HG02884 (cell line): Measurements from ENCODE around the gene MTAP.
A peak's percentile ranks its signal among the peaks of the same experiment; 100 is the strongest.
"Not testable (repeated sequence)": the region's sequence is repeated elsewhere in the genome, so short reads cannot be mapped to it uniquely, and the experiment has no call there.

Experiments used
- ATAC-seq: cut with Tn5 transposase; IDR thresholded peaks from one replicate; pipeline ENCODE4 v1.9.1; 2021; ENCODE audit warnings: mild to moderate bottlenecking, moderate library complexity; ENCODE audit not compliant: unreplicated experiment

MTAP gene

DNA sequence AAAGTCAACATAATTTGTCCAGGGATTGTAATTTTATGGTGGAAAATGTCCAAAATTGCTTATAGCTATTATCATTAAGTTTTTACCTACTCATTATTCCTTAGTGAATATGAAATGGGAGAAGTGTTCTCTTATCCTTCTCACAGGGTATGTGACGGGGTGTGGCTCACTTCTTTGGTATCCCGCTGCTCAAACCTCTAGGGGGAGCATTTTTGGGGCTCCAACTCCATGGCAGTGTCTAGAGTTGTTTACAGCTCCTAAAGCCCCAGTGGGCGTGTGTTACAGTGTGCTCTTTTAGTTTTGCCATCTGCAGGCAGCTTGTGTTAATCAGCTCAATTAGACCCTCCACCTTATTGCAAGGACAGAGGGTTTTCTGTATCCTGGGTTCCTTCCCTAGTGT, 102.3 kb downstream of the MTAP start:
- ATAC-seq = no peak

DNA sequence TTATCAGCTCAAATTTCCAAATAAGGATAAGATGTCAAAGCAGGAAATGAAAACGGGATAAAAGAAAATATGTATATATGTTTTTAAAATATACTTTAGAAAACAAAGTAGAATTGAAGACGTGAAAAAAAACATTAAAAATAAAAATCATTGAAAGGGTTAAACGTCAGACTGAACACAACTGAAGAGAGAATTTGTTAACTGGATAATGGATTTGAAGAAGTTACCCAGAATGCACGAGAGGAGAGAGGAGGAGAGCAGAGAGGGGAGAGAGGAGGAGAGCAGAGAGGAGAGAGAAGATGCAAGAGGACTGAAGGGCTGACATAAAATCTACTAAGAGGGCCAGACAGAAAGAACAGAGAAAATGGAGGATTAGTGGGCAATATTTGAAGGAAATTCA, 103.8 kb downstream of the MTAP start:
- no peak for ATAC-seq

DNA sequence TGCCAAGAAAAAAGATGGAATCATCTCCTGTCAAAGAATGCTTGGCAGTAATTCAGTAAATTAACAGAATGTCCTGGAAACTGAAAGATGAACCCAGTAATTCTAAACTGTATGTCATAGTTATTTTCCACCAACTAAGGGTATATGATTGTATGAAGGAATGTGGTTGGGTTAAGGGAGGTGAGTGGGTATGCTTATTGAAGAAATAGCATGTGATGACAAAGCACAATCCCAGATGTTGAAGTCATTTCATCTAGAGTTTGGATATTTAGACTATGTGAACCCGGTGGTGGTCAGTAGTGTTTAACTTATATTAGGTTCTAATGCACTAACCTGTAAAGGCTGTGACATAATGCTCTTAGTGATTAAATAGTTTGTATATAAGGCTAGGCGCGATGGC, 104.4 kb downstream of the MTAP start:
- ATAC-seq = no peak

DNA sequence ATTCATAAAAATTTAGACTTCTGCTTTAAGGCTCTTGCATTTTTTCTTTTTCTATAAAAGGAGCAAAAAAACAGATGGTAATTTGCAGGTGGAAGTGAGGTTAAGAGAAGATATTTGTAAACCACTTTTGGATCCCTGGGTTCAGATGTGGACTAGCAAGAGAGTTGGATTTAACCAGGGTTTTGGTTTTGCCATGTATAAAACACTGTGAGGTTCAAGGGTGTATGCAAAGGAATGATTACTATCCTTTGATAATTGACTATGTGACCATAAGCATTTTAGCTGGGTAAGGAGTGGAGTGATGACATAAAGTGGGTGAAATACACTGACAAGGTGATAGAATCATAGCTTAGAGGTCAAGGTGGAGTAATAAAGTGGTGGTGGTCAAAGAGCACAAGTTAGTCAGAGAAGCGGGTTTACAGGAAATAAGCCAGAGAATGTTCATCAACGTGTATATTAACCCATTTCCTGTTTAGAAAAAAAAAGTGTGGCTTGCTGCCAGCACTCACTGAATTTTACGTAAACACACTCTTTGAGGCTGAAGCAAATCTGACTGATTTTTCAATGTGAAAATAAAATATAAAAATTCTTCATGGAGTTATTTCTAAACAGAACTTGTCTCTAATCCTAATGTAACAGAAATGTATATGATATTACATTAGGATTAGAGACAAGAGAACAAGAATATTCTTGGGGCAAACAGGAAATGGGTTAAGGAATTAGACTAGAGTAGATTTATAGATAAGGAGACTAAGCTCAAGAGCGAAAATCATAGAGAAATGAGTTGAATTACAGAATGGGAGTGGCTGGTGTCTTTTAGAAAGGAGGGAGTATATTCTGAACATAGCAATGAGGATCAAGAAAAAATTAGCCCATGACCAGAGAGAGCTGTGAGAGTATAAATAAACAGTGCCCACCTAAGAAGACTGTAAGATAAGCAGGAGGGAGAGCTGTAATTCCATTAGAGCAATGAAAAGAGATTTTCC, 117.2 kb downstream of the MTAP start:
- ATAC-seq = peak; percentile 65

DNA sequence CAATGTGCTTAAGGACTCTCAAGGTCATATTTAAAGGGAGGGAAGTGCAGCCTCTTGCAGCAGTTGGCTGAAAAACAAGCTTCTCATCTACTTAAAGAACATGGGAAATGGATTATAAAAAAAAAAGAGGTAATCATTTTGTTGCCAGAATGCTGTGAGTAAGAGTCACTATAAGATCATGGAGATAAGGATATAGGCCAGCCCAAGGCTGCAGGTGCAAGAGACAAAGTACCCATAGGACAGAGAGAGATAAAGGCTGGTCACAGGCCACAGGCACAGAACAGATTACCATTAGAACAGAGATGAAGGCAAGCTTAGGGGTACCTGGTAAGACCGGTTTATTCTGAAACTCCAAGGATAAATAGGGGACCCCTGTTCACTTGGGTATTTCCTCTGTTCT, 121.3 kb downstream of the MTAP start:
- ATAC-seq = no peak

DNA sequence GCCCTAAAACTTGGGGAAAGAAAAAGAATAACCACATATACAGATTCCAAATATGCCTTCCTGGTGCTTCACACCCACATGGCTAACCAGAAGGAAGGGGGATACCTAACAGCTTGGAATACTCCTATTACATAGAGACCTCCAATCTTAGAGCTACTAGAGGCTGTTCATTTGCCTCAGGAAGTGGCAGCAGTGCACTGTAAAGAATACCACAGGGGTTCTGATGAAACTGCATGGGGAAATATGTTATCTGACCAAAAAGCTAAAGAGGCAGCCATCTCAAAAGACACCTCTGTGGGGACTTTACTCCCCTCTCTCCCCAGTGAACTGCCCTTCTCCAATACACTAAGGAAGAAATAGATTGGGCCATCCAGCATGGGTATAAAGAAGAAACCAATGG, 125.3 kb downstream of the MTAP start:
- ATAC-seq = no peak

DNA sequence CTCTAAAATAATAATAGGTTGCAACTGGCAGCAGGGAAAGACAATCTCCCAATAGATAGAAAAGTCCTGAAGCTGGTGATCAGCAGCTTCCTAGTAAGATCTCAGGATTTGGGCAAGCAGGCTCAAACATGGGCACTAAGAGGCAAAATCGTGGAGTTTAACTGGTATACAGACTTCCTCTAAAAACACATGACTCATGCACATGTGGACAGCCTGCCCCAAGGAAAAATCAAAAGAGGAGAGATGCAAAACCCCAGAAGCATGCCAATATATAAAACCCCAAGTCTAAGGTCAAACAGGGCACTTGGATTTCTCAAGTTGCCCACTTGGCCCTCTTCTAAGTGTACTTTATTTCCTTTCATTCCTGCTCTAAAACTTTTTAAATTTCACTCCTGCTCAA, 129.0 kb downstream of the MTAP start:
- no peak for ATAC-seq

DNA sequence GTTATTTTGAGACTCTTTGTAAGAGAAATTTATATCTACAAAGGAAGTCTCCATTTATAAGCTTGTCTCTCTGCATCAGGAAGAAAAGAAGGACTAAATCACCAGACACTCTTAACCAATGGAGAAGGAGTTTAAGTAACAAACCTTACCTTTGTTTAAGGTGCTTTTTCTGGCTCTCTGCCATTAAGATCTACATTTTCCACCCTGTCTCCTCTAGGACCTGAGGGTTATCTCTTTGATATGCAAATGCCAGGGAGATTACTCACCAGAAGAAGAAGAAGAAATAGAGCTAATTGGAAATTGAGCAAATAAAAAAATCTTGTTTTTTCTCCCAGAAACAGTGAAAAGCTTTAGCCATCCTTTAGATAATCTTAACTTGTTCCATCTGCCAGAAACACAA, 130.8 kb downstream of the MTAP start:
- ATAC-seq = no peak

DNA sequence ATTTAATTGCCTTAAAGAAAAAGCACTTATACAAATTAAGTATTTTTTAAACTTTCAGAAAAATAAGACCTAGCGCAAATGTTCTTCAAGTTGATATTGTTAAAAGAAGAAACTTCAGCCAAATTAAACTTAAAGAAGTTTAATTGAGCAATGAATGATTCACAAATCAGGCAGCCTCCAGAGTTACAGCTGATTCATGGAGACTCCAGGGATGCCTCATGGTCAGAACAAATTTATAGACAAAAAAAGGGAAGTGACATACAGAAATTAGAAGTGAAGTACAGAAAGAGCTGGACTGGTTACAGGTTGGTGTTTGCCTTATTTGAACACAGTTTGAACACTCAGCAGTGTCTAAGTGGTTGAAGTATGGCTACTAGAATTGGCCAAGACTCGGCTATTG, 131.4 kb downstream of the MTAP start:
- no peak for ATAC-seq

DNA sequence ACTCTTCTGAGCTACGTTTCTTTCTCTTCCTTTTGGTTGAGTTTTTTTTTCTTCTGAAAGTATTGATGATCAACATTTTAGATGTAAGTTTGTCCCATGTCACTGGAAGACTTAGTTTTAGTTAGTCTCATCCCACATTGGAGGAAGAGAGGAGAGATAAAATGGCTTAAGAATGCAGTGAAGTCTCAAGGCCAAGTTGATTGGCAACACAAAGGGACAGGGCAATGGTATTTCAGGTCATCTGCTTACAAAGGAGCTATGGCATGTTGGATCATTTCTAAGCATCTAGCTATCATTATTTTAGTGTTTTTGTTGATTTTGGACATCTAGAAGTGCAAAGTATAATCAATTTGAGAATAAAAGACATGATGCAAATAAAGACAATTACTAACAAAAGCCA, 133.2 kb downstream of the MTAP start:
- ATAC-seq = no peak

DNA sequence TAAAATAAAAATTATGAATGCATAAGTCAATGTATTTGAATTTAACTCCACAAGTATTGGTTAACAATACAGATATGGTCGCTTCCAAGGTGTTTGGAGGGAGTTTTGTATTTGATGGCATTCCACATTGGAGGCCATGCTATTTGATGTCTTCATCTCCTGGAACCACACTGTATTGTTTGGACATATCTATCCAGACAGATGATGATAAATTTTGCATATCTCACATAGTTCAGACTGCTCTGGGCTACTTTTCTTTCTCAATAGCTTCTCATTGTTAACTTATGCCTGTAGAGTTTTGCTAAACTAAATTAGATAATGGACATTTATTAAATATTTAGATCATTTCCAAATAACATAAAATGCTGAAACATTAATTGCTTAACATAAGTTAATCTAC, 133.7 kb downstream of the MTAP start:
- no peak for ATAC-seq

DNA sequence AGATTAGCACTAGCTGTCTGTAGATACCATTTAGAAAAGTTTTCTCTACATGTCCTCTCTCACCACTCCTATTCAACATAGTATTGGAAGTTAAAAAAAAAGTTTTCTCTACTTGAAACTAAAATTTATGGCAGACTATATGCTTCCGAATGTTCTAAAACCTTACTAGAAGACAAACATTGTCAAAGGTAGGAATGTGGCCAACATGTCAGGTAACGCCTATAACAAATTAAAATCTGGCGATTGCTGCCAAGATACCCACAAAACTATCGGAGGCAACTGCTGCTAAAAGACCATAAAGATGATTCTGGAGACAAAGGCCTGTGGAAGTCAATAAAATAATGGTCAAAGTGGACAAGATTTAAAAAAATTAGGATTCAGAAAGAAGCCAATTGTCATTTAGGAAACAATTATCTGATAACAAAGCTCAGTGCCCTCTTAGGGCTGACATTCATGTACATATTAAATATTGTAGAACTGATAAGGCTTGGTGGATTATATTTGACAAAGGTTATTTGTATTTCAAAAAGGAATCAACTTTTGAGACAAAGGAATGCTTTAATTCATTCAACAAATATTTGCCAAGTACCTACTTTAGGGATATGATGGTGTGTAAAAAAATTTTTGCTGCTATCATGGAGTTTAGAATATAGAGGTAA, 139.0 kb downstream of the MTAP start:
- no peak for ATAC-seq

DNA sequence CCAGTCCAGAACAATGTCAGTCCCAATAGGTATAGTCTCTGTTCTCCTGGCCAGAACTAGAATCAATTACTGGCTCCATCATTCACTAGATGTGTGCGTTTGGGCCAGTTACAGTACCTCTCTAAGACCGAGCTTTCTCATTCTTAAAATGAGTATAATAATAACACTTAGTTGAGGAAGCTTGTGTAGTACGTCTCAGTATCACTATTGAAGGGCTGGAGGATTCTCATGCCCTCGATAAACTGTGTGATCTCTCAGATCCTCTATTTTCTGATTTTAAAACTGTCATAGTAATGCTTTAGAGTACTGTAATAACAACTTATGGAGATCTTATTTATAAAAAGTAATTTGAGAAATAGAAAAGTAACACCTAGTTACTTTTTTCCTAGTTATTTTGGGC, 141.0 kb downstream of the MTAP start:
- ATAC-seq = no peak

DNA sequence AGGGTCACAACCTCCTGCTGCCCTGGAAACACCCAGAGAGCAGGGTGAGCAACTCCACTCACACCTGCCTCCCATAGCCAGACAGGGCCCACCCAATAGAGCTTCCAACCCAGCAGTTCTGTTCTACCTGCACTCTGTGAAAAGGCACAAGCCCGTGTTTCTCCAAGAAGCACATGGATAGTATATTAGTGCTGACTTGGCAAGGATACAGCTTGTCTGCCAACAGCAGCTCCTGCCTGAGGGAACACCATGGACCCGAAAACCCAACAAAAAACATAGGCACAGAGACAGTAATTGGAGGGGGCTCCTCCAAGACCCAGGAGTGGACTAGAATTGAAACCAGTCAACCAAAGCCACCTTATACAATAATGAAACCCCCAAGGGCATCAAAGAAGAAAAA, 143.2 kb downstream of the MTAP start:
- no peak for ATAC-seq

DNA sequence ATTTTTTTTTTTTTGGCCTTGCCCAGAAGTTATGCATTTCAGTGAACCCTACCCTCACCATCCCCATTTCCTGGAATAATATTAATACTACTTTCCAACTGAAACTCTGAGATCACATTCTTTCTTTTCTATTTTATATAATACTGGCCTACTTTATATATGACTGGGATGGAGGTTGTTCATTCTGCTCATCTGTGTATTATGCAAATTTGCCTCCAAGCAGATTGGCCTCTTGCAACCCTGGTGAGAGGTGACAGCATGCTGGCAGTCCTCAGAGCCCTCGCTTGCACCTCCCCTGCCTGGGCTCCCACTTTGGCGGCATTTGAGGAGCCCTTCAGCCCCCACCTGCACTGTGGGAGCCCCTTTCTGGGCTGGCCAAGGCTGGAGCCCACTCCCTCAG, 156.4 kb downstream of the MTAP start:
- ATAC-seq = no peak

DNA sequence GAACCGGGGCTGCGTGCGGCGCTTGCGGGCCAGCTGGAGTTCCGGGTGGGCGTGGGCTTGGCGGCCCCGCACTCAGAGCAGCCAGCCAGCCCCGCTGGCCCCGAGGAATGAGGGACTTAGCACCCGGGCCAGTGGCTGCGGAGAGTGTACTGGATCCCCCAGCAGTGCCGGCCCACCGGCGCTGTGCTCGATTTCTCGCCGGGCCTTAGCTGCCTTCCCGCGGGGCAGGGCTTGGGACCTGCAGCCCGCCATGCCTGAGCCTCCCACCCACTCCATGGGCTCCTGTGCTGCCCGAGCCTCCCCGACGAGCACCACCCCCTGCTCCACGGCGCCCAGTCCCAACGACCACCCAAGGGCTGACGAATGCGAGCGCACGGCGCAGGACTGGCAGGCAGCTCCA, 156.8 kb downstream of the MTAP start:
- ATAC-seq = not testable (repeated sequence)

DNA sequence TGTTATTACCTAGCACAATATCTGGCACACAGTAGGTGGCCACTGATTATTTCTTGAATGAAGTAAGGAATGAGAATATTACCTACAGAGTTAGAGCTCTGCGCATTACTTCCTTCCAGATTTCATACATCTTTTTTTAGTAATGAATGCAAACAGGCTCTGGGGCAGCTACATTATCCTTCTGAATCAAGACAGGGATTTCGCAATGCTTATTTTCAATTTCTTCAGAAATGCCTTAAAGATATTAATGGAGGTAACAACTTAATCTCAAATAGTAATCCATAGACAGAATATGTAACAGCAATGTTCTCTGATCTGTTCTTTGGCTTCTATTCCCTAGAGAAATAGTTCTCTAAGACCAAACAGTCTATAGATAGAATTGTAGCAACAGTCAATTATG, 159.1 kb downstream of the MTAP start:
- no peak for ATAC-seq

DNA sequence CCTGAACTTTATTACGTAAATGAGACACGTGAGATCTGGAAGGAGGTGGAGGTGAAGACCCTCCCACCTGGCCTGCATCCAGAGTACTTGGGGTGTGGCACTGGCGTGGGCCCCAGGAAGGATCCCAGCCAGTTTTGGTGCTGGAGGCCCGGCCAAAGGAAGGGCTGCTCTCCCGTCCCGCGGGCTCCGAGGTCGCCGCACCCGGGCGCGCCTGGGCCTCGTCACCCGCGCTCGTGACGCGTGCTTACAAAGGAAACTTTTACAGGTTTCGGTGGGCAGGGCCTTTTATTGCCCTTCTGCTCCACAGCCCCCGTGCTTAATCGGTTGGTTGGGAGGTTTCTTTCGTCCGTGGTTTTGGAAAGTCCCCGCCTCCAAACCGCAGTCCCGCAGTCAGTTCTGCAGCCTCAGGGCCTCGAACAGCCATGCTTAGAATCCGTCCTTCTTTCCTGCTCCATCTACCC, 162.5 kb downstream of the MTAP start:
- ATAC-seq = peak; percentile 67

DNA sequence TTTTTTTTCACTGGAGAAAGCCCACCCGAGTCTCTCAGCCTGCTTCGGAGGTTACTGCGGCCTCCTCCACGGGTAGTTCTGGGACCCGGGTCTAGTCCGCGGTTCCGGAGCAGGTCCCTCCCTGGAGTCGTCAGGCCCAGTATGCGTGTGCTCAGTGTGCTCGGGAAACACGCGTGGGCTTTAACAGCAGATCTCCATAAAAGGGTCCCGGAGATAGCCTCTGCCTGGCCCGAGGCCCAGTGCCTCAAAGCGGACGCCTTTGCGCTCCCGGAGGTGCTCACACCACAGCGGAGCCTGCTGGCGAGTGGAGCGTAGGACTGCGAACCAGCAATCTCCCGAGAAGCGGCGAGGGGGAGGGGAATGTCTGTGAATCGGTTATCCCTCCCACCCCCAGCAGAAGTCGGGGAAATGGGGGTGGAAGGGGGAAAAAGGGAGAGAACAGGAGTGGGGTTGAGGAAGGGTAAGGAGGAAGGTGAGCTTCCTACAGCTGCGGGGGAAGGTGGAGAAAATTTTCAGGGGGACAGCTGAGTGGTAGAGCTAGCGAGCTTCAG, 163.0 kb downstream of the MTAP start:
- peak; percentile 80 for ATAC-seq

DNA sequence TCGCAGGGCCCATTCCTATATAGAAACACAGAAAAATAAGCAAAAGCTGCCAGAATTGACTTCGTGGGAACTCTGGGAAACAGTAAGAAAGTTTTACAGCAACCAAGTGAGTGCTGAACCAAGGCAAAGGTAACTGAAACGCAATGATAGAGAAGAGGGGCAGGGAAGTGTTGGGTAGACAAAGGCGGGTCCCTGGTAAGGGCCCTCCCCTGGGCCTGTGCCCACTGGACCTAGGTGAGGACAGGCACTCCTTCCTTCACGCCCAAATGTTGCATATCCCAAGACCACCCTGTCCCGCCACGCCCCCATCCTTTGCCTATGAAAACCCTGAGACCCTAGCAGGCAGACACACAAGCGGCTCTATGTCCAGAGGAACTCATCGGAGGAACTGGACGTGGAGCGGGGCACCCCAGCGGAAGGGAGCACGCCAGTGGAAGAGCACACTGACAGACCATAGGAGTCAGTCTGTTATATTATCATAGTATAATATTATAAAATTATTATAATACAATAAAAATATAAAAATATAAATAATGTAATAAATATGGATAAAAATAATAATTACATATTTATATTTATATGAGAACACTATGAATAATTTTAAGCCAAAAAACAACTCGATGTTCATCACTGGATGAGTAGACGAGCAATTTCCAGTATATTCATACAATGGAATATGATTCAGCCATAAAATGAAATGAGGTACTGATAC, 163.9 kb downstream of the MTAP start:
- no peak for ATAC-seq

DNA sequence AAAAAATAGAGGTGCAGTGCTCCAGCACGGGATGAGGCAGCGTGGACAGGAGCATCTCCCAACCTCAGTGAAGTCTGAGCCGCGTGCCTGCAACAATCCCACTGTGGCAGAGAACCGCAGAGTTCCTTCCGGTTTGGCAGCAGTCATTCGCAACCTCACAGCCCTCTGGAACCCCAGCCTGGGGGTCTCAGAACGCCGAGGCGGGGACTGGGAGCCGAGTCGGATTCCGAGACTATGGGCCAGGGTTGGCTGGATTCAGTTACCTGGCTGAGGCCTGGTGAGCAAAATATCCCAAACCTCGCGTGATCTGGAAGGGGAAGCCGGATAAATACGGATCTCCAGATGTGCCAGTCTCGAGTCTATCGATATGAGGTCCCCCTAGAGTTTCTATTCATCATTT, 164.7 kb downstream of the MTAP start:
- ATAC-seq = no peak
